Tibial nerve (tissue), 4 donors: ENCODE results near the gene PGLYRP4. TPM values are rescaled to one million over a fixed set of nuclear protein-coding genes. Genes with fewer than 3 reads are reported as not detected.

Source experiments
- DNase-seq, 2 donors: peaks; one replicate each; pipeline ENCODE4 v3.0.0-alpha.2; 2019; ENCODE audit warnings: low spot score in 2 of 2
- H3K27ac ChIP-seq, 4 donors: fragments of 200-600 bp; sonication (generic) in 3 of 4; one replicate each; pipeline ENCODE4 v1.5.1; 2017 to 2019; ENCODE audit warnings: mild to moderate bottlenecking in 1 of 4
- H3K27me3 ChIP-seq, 2 donors: fragments of 200-600 bp; sonication (generic) in 1 of 2; one replicate each; pipeline versions ENCODE4 v1.5.1 to v1.6.0; 2017 to 2019
- H3K36me3 ChIP-seq, 3 donors: fragments of 200-600 bp; sonication (generic); one replicate each; pipeline ENCODE4 v1.5.1; 2018 to 2019
- H3K4me1 ChIP-seq, 4 donors: fragments of 200-600 bp; sonication (generic) in 3 of 4; one replicate each; pipeline ENCODE4 v1.5.1; 2017 to 2019
- H3K4me3 ChIP-seq, 4 donors: fragments of 200-600 bp; sonication (generic) in 3 of 4; one replicate each; pipeline ENCODE4 v1.5.1; 2017 to 2019; ENCODE audit warnings: mild to moderate bottlenecking in 1 of 4, moderate library complexity in 1 of 4
- H3K9me3 ChIP-seq, 4 donors: fragments of 200-600 bp; sonication (generic) in 3 of 4; one replicate each; pipeline ENCODE4 v1.5.1; 2017 to 2019
- CTCF ChIP-seq, 5 experiments: fragments of 200-600 bp in 3 of 5; fragments of 450-650 bp in 2 of 5; sonication (generic) in 3 of 5; IDR thresholded peaks; one replicate each; pipeline ENCODE4 v1.5.1; 2016 to 2019; ENCODE audit warnings: antibody characterized with exemption in 5 of 5, mild to moderate bottlenecking in 3 of 5, moderate library complexity in 2 of 5
- EP300 ChIP-seq, 2 donors: sonication (generic); formaldehyde crosslinking; IDR thresholded peaks; one replicate each; pipeline ENCODE4 v1.6.1; 2017; ENCODE audit warnings: antibody characterized with exemption in 2 of 2, mild to moderate bottlenecking in 1 of 2
- POLR2A ChIP-seq, 2 donors: fragments of 450-650 bp; IDR thresholded peaks; one replicate each; pipeline ENCODE4 v1.6.1; 2017; ENCODE audit warnings: antibody characterized with exemption in 2 of 2, mild to moderate bottlenecking in 2 of 2, moderate library complexity in 2 of 2
- WGBS, 2 donors: methylation state at CpG; one replicate each; pipeline ENCODE4 v1.1.5; 2018; 5-methylcytosine and 5-hydroxymethylcytosine counted together
- total RNA-seq, 4 donors: library from RNA; depleted of rRNA; stranded (reverse); fragments of >200 nt; gene quantifications; one replicate each; pipeline ENCODE4 v1.1.0, GENCODE V29; 2016

PGLYRP4 gene
- total RNA-seq, 4 donors from 2014 or later = not detected

GRCh38 chr1:153392822-153393221 is 44.2 kb upstream of the PGLYRP4 start:
- Histone ChIP-seq H3K27me3 (peaks cover 0 to 3% of the 10 kb centered on the region in 2 donors), H3K27ac (no peak overlapping the region), H3K36me3 (no peaks in the 10 kb centered on the region), H3K9me3 (no peaks in the 10 kb centered on the region), H3K4me3 (no peak overlapping the region), H3K4me1 (no peaks in the 10 kb centered on the region)
- WGBS, 2 donors = 78 to 83% methylated on average over 3 of the region's 3 CpGs
- no peak for TF ChIP-seq POLR2A (IDR thresholded peaks at IDR 0.05)
- TF ChIP-seq CTCF (IDR thresholded peaks at IDR 0.05) = no peak
- no peak for TF ChIP-seq EP300 (IDR thresholded peaks at IDR 0.05)
- DNase-seq = no peak

DNA sequence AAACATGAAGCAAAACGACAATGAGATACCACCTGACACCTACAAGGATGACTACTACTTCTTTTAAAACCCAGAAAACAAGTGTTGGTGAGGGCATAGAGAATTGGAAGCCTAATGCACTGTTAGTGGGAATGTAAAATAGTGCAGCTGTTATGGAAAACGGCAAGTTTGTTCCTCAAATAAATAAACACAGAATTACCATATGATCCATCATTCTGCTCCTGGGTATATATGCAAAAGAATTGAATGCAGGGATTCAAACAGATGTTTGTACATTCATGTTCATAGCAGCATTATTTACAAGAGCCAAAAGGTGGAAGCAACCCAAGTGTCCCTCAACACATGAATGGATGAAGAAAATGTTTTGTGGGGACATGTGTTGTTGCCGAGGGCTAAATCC is 43.6 kb upstream of the PGLYRP4 start:
- H3K9me3 ChIP-seq = no peaks in the 10 kb centered on the region
- 64 to 76% methylated on average over 3 of the region's 3 CpGs for WGBS, 2 donors
- H3K4me1 ChIP-seq = no peaks in the 10 kb centered on the region
- no peaks in the 10 kb centered on the region for H3K27me3 ChIP-seq
- DNase-seq = no peak
- H3K4me3 ChIP-seq = no peak overlapping the region
- no peak for TF ChIP-seq CTCF (IDR thresholded peaks at IDR 0.05)
- no peak for TF ChIP-seq EP300 (IDR thresholded peaks at IDR 0.05)
- no peak for TF ChIP-seq POLR2A (IDR thresholded peaks at IDR 0.05)
- H3K27ac ChIP-seq = no peak overlapping the region
- H3K36me3 ChIP-seq = no peaks in the 10 kb centered on the region

DNA sequence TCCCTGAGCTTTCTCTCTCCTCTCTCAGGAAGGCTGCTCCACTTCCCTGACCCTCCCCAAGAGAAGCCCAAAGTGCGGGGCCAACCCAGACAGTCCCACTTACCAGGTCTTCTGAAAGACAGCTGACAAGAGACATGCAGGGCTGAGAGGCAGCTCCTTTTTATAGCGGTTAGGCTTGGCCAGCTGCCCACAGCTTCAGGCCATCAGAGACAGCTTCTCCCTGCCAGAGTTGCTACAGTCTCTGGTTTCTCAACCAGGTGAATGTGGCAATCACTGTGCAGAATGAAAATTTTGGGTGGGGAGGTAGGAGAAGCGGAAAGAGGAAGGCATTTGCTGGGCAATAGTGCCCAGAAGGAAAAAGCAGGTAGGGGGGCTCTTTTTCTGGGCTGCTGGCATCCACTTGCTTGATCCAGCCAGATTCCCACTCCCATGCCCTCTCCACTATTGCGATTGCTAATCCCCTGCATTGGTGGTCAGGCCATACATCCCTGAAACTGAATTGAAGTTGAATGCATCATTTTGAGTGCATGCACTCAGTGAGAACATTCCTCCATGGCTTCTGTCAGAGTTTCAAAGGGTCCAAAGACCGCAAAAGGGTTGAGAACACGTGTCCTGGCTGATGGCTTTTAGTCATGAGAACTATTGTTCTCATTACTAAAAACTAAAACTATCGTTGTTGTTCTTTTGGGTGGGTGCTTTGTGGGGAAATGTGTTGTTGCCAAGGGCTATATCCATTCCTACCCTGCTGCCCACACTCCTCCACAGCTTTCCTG is 42.5 kb upstream of the PGLYRP4 start, which contains the start of gene S100A8:
TSS of gene S100A8 (minus strand) at position 136 of the 773 bp plus-strand sequence. CDS start 538 bp downstream, outside the sequence.
- DNase-seq = peak; percentile 27 to 56
- no peaks in the 10 kb centered on the region for H3K4me1 ChIP-seq
- no peak for TF ChIP-seq CTCF (IDR thresholded peaks at IDR 0.05)
- TF ChIP-seq EP300 (IDR thresholded peaks at IDR 0.05) = peak in 1 of 2 donors; percentile 51
- H3K36me3 ChIP-seq = no peaks in the 10 kb centered on the region
- 69 to 72% methylated on average over 7 of the region's 7 CpGs for WGBS, 2 donors
- no peaks in the 10 kb centered on the region for H3K9me3 ChIP-seq
- H3K4me3 ChIP-seq = no peak within 1 kb of the TSS
- no peak within 1 kb of the TSS for H3K27ac ChIP-seq
- no peaks in the 10 kb centered on the region for H3K27me3 ChIP-seq

- no peak for DNase-seq
- no peak overlapping the region for H3K4me3 ChIP-seq
- no peaks in the 10 kb centered on the region for H3K36me3 ChIP-seq
- TF ChIP-seq POLR2A (IDR thresholded peaks at IDR 0.05) (no peak), EP300 (IDR thresholded peaks at IDR 0.05) (no peak), CTCF (IDR thresholded peaks at IDR 0.05) (no peak)
- H3K27me3 ChIP-seq = no peaks in the 10 kb centered on the region
- no peaks in the 10 kb centered on the region for H3K4me1 ChIP-seq
- WGBS, 2 donors = 69 to 77% methylated on average over 17 of the region's 17 CpGs
- no peak overlapping the region for H3K27ac ChIP-seq
- H3K9me3 ChIP-seq = no peaks in the 10 kb centered on the region
Observed at GRCh38 chr1:153389973-153390879, 41.6 kb upstream of the PGLYRP4 start.

GRCh38 chr1:153389401-153389800 is 40.8 kb upstream of the PGLYRP4 start:
- TF ChIP-seq EP300 (IDR thresholded peaks at IDR 0.05) = no peak
- TF ChIP-seq CTCF (IDR thresholded peaks at IDR 0.05) = no peak
- TF ChIP-seq POLR2A (IDR thresholded peaks at IDR 0.05) = no peak
- Histone ChIP-seq H3K27me3 (no peaks in the 10 kb centered on the region), H3K4me3 (no peak overlapping the region), H3K9me3 (no peaks in the 10 kb centered on the region), H3K27ac (no peak overlapping the region), H3K36me3 (no peaks in the 10 kb centered on the region), H3K4me1 (no peaks in the 10 kb centered on the region)
- WGBS, 2 donors = 76 to 97% methylated on average over 1 of the region's 1 CpG
- no peak for DNase-seq
